Epidermal melanocyte (primary cell): ENCODE measurements around the gene SLC35C1.
"Not testable (repeated sequence)": the region's sequence is repeated elsewhere in the genome, so short reads cannot be mapped to it uniquely, and the experiment has no call there.

Source experiments
- DNase-seq: peaks from one replicate; pipeline ENCODE4 v3.0.0; 2011; ENCODE audit warnings: low spot score; ENCODE audit not compliant: insufficient read length

The SLC35C1 gene

DNA sequence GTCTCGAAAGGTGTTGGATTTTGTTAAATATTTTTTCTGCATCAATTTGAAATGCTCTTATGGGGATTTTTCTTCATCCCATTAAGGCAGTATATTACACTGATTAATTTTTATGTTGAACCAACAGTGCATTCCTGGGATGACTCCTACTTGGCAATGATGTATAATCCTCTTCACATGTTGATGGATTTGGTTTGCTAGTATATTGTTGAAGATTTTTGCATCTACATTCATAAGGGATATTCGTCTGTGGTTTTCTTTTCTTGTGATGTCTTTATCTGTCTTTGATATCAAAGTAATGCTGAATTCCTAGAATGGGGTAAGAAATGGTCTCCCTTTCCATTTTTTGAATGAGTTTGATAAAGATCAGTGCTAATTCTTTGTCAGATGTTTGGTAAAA lies 18.7 kb upstream of the SLC35C1 start:
- no peak for DNase-seq

DNA sequence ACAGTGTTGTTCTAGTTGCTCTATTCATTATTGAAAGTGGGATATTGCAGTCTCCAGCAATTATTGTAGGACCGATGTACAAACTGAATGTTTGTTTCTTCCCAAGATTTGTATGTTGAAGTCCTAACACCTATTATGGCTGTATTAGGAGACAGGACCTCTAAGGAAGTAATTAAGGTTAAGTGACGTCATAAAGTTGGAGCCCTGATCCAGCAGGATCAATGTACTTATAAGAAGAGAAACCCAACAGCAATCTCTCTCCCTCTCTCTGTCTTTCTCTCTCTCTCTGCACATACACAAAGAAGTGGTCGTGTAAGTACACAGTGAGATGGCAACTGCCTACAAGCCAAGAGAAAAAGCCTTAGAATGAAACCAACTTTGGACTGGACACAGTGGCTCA lies 16.1 kb upstream of the SLC35C1 start:
- no peak for DNase-seq

DNA sequence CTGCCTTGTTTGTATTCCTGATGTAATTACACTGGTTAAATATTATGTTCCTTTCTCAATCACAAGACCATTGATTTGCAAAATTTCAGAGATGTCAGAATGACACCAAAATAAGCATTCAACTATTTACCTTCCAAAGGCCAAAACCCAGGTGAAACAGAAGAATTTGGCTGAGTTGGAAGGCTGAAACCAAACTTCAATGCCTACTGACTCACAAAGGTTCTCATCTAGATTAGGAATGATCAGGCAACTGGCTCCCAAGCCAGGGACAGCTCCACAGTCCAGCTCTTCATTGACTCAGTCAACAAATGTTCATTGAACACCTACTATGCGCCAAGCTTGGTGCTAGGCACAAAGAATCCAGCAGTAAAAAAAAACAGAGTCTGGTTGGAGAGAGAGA lies 13.4 kb upstream of the SLC35C1 start:
- DNase-seq, result no peak

- no peak for DNase-seq
These were observed 10.8 kb upstream of the SLC35C1 start for GRCh38 chr11:45794169-45794568.

GRCh38 chr11:45795379-45795778 lies 9.6 kb upstream of the SLC35C1 start:
- DNase-seq, result no peak

DNA sequence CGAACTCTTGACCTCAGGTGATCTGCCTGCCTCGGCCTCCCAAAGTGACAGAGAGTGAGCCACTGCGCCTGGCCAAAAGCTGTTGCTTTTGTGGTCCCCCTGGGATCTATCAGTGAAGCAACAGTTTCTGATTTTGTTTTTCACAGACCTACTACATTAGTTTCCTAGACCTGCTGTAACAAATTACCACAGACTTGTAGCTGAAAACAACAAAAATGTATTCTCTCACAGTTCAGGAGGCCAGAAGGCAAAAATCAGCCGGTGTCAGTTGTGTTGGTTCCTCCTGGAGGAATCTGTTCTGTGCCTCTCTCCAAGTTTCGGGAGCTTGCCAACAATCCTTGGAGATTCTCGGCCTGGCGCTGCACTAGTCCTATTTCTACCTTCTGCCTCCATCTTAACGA lies 8.5 kb upstream of the SLC35C1 start:
- no peak for DNase-seq

GRCh38 chr11:45798793-45799441 lies 6.0 kb upstream of the SLC35C1 start:
- no peak for DNase-seq

GRCh38 chr11:45799562-45799961 lies 5.4 kb upstream of the SLC35C1 start:
- DNase-seq, result no peak

DNA sequence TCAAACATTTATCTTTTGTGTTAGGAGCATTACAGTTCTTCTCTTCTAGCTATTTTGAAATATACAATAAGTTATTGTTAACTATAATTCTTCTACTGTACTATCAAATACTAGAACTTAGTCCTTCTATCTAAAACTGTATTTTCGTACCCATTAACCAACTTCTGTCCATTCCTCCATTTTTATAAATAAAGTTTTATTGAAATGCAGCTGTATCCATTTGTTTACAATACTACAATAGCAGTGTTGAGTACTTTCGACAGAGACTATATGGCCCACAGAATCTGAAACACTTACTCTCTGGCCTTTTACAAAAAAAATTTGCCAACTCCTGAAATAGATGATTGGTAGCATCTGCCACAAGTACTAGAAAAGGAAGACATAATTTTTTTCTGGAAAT lies 4.7 kb upstream of the SLC35C1 start:
- no peak for DNase-seq

- DNase-seq, result no peak
These were observed 3.1 kb upstream of the SLC35C1 start for GRCh38 chr11:45801723-45802315.

DNA sequence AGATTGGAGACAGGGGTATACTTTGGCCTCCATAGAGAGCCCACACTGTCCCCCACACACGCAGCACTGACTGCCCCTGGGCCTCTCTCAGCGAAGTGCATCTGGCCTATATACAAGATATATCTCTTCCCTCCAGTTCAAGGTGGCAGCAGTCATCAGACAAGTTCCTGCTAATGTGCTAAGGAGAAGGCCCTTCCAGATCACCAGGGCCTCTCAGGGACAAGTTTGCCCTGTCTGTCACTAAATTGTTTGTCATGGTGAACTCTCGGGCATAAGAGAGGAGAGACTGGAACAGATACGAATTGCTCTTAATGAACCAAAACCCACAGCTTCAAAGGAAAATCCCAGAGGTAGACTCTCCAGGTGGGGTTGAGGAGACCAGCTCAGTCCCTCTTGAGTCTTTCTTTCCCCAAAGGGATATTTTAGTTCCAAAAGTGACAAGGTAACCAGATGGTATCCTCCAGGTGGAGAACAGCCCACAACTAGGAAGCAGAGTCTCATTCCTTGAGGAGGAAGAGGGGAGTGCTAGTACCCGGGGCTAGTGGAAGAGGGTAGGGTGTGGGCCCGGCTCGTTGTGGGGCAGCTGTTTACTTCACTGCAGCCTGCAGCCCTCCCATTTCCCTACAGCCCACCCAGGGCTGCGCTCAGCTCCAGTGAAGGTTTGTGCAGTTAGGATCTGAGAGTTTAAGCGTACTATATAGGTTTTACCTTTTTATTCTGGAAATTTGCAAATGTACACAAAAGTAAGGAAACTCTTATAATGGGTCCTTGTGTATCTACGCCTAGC lies 2.2 kb upstream of the SLC35C1 start:
- no peak for DNase-seq

GRCh38 chr11:45803971-45804760 lies 783 bp upstream of the SLC35C1 start:
- DNase-seq, result no peak

GRCh38 chr11:45805305-45806071 lies 539 bp downstream of the SLC35C1 start:
- no peak for DNase-seq

DNA sequence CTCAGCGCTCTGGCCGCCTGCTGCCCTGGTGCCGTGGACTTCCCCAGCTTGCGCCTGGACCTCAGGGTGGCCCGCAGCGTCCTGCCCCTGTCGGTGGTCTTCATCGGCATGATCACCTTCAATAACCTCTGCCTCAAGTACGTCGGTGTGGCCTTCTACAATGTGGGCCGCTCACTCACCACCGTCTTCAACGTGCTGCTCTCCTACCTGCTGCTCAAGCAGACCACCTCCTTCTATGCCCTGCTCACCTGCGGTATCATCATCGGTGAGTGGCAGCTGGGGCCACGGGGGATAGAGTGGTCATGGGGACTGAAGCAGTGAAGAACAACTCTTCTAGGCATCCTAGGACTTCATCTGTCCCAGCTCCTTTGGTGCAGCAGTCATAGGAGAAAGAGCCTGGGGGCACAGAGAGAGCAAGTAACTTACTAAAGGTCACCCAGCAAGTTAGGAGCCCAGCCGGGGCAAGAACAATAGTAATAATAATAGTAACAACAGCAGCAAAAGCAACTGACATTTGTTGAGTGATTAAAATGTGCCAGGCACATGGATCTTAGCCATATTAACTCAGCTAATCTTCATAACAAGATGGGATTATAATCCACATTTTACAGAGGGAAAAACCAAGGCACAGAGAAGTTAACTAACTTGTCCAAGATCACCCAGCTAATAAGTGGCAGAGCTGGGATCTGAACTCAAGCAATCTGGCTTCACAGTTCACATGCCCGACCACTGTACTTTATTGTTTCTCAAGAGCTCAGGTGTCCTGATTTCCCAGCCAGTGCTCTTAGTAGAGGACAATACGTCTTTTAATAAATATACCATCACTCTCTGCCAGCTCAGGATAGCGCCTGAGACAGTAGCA lies 1.4 kb downstream of the SLC35C1 start:
- DNase-seq, result no peak

DNA sequence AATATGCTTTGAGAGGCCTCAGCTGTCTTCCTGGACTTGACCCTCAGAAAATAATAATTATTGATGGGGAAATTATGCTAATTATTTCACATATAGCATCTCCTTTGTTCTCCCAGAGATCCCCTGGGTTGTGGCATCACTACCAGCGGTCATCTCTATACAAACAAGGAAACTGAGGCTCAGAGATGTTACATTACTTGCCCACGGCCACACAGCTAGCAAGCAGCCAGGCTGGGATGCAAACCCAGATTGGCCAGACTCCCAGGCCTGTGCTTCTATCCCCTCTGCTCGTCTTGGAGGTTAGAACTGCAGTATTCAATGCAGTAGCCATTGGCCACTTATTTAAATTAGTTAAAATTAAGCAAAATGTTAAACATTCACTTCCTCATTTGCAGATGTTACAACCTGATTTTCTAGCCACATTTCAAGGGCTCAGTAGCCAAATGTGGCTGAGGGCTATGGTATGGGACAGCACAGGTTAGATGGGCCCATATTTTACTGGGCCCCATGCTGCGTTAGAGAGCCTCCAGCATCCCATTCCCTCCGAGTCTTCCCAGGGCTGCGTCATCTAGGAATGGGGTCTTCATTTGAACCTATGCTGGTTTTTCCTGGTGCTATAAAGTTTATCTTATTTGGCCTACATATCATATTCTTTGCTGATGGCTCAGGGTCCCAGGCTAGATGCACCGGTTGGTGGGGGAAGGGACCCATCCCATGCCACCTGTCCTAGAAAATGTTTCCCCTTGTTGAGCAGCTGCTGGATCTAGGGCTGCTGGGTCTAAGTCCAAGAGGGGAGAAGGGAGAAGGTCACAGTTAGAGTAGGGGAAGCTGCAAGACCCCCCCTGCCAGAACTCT lies 2.2 kb downstream of the SLC35C1 start:
- no peak for DNase-seq

DNA sequence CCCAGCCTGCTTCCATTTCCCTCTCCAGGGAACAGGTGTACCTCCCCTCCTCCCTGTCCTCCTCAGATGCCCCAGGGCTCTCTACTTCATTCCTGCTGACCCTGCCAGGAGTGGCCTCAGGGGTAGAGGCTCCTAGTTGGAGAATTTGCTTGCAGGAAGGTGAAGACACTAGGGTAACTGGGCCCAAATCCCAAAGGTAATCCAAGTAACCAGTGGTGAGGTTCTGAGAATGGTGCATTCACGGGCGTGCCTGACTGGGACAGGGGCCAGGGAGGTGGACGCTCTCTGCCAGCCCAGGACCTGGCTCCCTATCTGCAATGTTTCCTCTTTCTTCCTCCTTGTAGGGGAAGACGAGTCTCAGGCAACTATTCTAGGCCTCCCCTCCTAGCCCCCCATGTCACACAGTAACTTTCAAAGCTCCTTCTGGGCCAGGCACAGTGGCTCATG lies 2.9 kb downstream of the SLC35C1 start:
- no peak for DNase-seq

DNA sequence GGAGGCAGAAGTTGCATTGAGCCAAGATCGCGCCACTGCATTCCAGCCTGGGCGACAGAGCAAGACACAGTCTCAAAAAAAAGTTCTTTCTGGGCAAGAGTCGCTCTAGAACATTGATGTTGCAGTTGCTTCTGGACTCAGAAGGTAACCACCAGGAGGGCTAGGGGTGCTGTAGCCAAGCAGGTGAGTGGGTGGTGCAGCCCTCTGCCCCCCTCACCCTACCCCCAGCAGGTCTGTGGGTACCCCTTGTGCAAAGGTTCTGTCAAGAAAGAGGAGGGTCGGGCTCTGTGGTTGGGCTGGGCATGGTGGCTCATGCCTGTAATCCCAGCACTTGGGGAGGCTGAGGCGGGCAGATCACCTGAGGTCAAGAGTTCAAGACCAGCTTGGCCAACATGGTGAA lies 3.5 kb downstream of the SLC35C1 start:
- not testable (repeated sequence) for DNase-seq

DNA sequence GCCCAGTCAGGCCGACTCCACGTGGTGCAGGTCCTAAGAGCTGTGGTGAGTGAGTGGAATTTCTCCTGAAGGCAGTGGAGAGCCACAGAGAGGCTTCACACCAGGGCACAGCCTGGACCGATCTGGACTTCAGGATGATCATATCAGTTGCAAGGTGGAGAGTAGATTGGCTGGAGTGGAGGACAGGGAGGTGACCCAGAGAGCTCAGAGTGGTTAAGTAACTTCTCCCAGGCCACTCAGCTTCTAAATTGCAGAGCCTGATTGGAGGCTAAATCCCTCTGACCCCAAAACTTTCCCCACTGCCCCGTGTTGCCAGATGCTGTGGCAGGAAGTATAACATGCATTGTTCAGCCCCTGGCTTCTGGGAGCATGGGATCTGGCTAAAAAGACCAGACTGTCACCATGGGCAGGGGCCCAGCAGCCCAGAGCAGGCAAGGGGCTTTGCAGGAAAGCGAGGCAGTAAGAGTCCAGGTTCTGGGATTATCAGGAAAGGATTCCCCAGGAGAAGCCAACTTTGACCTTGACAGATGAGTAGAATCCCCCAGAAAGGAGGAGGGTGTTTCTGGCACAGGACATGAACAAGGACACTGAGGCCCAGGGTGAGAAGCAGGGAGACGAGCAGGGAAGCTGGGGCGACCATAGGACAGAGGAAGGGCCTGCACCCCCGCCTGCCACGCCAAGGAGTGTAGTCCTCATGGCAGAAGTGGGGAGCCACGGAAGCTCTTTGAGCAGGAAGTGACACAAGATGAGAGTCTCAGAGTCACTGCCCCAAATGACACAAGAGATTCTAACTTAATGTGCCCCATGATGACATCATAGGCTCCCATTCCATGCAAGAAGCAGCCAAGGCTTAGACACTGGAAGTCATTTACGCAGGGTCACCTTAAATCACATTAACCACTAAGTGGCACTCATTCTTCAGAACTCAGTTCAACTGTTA lies 4.8 kb downstream of the SLC35C1 start:
- DNase-seq, result no peak
